Sigmoid colon (tissue), 7 donors: ENCODE measurements around the gene ZNF385C. TPM values are rescaled to one million over a fixed set of nuclear protein-coding genes. Genes with fewer than 3 reads are reported as not detected.

Source experiments
- DNase-seq: peaks from one replicate; pipeline ENCODE4 v3.0.0-alpha.2; 2019
- H3K27ac ChIP-seq, 4 donors: fragments of 200-600 bp; sonication (generic); one replicate each; pipeline ENCODE4 v1.5.1; 2016 to 2019; ENCODE audit warnings: mild to moderate bottlenecking in 1 of 4
- H3K27me3 ChIP-seq, 3 donors: fragments of 200-600 bp; sonication (generic); one replicate each; pipeline ENCODE4 v1.5.1; 2019; ENCODE audit warnings: mild to moderate bottlenecking in 1 of 3
- H3K36me3 ChIP-seq, 4 donors: fragments of 200-600 bp; sonication (generic); one replicate each; pipeline ENCODE4 v1.5.1; 2016 to 2019
- H3K4me1 ChIP-seq, 4 donors: fragments of 200-600 bp; sonication (generic); one replicate each; pipeline ENCODE4 v1.5.1; 2017 to 2019
- H3K4me3 ChIP-seq, 4 donors: fragments of 200-600 bp; sonication (generic); one replicate each; pipeline ENCODE4 v1.5.1; 2017 to 2019; ENCODE audit warnings: mild to moderate bottlenecking in 2 of 4, moderate library complexity in 1 of 4
- H3K9me3 ChIP-seq, 4 donors: fragments of 200-600 bp in 3 of 4; sonication (generic) in 3 of 4; one replicate each; pipeline versions ENCODE4 v1.5.1 to v1.6.1; 2013 to 2019
- CTCF ChIP-seq, 4 experiments: fragments of 450-650 bp in 3 of 4; fragments of 200-600 bp in 1 of 4; IDR thresholded peaks; one replicate each; pipeline ENCODE4 v1.5.1; 2016 to 2019; ENCODE audit warnings: antibody characterized with exemption in 4 of 4, mild to moderate bottlenecking in 3 of 4, moderate library complexity in 2 of 4
- EP300 ChIP-seq, 4 donors: sonication (generic); formaldehyde crosslinking; IDR thresholded peaks; one replicate each; pipeline ENCODE4 v1.6.1; 2017; ENCODE audit warnings: antibody characterized with exemption in 4 of 4
- POLR2A ChIP-seq, 2 donors: fragments of 450-650 bp; IDR thresholded peaks; one replicate each; pipeline ENCODE4 v1.6.1; 2016; ENCODE audit warnings: antibody characterized with exemption in 2 of 2, mild to moderate bottlenecking in 2 of 2, moderate library complexity in 2 of 2
- POLR2AphosphoS5 ChIP-seq, 4 donors: sonication (generic); formaldehyde crosslinking; IDR thresholded peaks; one replicate each; pipeline ENCODE4 v1.6.1; 2017; ENCODE audit warnings: antibody characterized with exemption in 4 of 4
- WGBS, 2 donors: extraction: QIAGEN DNeasy Blood & Tissue Kit; methylation state at CpG; one replicate each; pipeline ENCODE4 v1.1.7; 2013; 5-methylcytosine and 5-hydroxymethylcytosine counted together
- intact Hi-C: fragments of 100-400 bp; cut with DNase I; formaldehyde crosslinking; loops from one replicate; pipeline ENCODE4 v1.15.1; 2023
- polyA plus RNA-seq, 3 donors: library from polyadenylated mRNA; stranded (reverse); fragments of 200-250 nt; gene quantifications; one replicate each; pipeline ENCODE4 v1.2.3, GENCODE V29; 2013
- total RNA-seq, 4 donors: library from RNA; depleted of rRNA; stranded (reverse); fragments of >200 nt; gene quantifications; one replicate each; pipeline ENCODE4 v1.1.0, GENCODE V29; 2016
- donor health status: healthy with polysubstance abuse.
- donor health status: Bipolar disorder and iron deficiency.
- donor health status: healthy.

ZNF385C gene
- total and polyA plus RNA-seq, 7 donors: 0.33 to 0.60 (median 0.42) TPM; not detected in 4

DNA sequence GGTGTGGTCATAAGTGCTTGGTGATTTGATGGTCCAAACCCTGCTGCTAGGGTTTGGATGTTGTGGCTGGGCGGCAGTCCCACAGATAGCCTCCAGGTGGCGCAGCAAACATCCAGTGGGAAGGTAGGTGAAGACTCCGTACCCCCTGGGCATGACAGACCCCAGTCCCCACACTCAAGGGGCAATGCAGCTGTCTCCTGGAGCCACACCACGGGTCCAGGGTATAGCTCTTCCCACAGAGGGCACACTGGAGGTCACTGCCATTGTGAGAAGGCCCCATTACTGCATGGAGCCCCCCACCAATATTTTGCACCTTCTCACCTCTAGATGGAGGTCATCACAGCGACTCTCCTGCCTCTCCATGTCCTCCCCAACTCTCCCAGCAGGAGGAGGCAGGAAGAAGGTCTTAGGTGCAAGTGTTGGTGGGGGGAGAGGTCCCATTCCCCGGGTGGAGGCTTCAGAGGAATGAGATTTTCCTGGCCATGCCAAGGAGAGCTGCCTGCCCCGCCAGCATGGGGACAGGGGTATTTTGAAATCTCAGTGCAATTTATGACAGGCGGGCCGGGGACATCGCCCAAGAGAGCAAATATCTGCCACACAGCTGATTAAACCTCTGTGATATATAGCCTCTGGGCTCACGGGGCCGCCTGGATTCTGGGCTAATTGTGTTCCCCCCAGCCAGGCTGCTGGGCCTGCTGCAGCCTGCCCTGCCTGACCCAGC lies 30.7 kb downstream of the ZNF385C start:
- WGBS, 2 donors: 6 to 41% methylated on average over 12 of the region's 12 CpGs
- DNase-seq: peak; percentile 75
- Histone ChIP-seq H3K27me3 (peaks cover 8 to 41% (median 21%) of the 10 kb centered on the region in 3 donors), H3K4me3 (no peak overlapping the region), H3K27ac (no peak overlapping the region), H3K9me3 (no peaks in the 10 kb centered on the region), H3K4me1 (peaks cover 0 to 8% (median 7%) of the 10 kb centered on the region in 4 donors), H3K36me3 (no peaks in the 10 kb centered on the region)
- intact Hi-C loops: loop anchor here (1.0 to 5.0 kb wide), 2 partner anchors 40 to 49 kb away; no protein-coding TSS in a partner anchor
- peak; percentile 78 to 94 (median 83) for TF ChIP-seq CTCF (IDR thresholded peaks at IDR 0.05)
- no peak for TF ChIP-seq EP300 (IDR thresholded peaks at IDR 0.05)

GRCh38 chr17:42065201-42065600 lies 33.1 kb downstream of the ZNF385C start:
- WGBS, 2 donors: 73 to 81% methylated on average over 2 of the region's 2 CpGs
- Histone ChIP-seq H3K9me3 (no peaks in the 10 kb centered on the region), H3K4me1 (no peaks in the 10 kb centered on the region), H3K4me3 (no peak overlapping the region), H3K27me3 (peaks cover 0 to 18% (median 0%) of the 10 kb centered on the region in 3 donors), H3K36me3 (no peaks in the 10 kb centered on the region), H3K27ac (no peak overlapping the region)
- intact Hi-C loops: loop anchor here (5.0 kb wide), 1 partner anchor 38 kb away; no protein-coding TSS in a partner anchor
- TF ChIP-seq POLR2AphosphoS5 (IDR thresholded peaks at IDR 0.05) (no peak), EP300 (IDR thresholded peaks at IDR 0.05) (no peak), CTCF (IDR thresholded peaks at IDR 0.05) (no peak), POLR2A (IDR thresholded peaks at IDR 0.05) (no peak)
- no peak for DNase-seq

- H3K36me3 ChIP-seq: no peaks in the 10 kb centered on the region
- WGBS, 2 donors: 88 to 91% methylated on average over 14 of the region's 14 CpGs
- no peaks in the 10 kb centered on the region for H3K9me3 ChIP-seq
- H3K4me1 ChIP-seq: no peaks in the 10 kb centered on the region
- no peak overlapping the region for H3K4me3 ChIP-seq
- no peak for DNase-seq
- intact Hi-C loops: no loop called here
- no peak for TF ChIP-seq EP300 (IDR thresholded peaks at IDR 0.05)
- no peak for TF ChIP-seq POLR2A (IDR thresholded peaks at IDR 0.05)
- no peak for TF ChIP-seq POLR2AphosphoS5 (IDR thresholded peaks at IDR 0.05)
- no peak for TF ChIP-seq CTCF (IDR thresholded peaks at IDR 0.05)
- H3K27ac ChIP-seq: no peak overlapping the region
- peaks cover 0 to 10% (median 0%) of the 10 kb centered on the region in 3 donors for H3K27me3 ChIP-seq
Measured at GRCh38 chr17:42062681-42063080, 35.6 kb downstream of the ZNF385C start.

DNA sequence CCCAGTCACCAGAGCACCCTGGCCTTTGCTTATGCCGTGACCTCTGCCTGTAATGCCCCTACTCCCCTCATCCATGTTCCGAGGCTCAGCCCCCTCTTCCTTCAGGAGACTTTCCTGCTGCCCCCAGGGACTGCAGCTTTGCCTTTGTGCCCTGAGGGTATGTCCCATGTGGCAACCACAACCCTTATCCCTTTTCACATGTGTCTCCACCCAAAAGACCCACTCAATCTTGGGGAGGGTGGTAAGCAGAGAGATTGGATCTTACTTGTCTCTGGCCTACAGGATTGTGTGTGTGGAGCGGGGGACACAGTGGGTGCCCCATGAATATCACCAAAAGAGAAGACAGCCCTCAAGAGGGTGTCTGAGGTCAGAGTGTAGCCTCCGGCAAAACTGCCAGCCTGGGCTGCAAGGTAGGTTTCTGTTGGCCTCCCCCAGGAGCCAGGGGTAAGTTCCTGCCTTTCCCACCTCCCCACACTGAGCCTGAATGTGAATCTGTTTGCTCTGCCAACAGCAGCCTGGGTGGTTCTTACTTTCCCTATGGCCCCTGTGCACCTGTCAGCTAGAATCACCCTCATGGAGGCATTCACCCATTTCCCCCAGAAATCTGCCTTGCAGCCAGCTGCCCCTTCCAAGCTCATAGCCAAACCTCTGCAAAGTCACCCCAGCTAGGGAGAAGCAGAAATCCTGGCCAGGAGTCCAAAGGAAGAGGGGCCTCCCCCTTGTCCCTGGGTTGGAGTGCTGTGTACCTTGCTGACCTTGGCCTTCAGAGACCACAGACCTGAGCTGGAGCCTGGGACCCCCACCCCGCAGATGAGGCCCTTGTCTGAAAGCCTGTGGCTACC lies 36.4 kb downstream of the ZNF385C start:
- intact Hi-C loops: no loop called here
- WGBS, 2 donors: 72 to 73% methylated on average over 5 of the region's 5 CpGs

More for the DNA sequence above, 36.4 kb downstream of the ZNF385C start:
- DNase-seq: no peak
- TF ChIP-seq POLR2AphosphoS5 (IDR thresholded peaks at IDR 0.05): no peak
- no peak for TF ChIP-seq EP300 (IDR thresholded peaks at IDR 0.05)
- TF ChIP-seq POLR2A (IDR thresholded peaks at IDR 0.05): no peak
- no peak for TF ChIP-seq CTCF (IDR thresholded peaks at IDR 0.05)
- no peak overlapping the region for H3K4me3 ChIP-seq
- H3K36me3 ChIP-seq: no peaks in the 10 kb centered on the region
- no peaks in the 10 kb centered on the region for H3K9me3 ChIP-seq
- no peak overlapping the region for H3K27ac ChIP-seq
- H3K27me3 ChIP-seq: peaks cover 0 to 6% (median 0%) of the 10 kb centered on the region in 3 donors
- H3K4me1 ChIP-seq: no peaks in the 10 kb centered on the region
